ENCODE measurements around the gene STOM.

GRCh38 chr9:121390372-121390771 is 20.3 kb upstream of the STOM start:
- TF ChIP-seq CTCF (IDR thresholded peaks at IDR 0.05) (no peak), POLR2A (IDR thresholded peaks at IDR 0.05) (no peak)

Measured in body of pancreas (tissue), 4 donors.